NCI-H1694 treated with DMSO at 0.1 percent for 48 hours (cell line): ENCODE data around the gene MAPK7.

ENCODE experiments used
- DNase-seq: peaks from one replicate; lab custom pipeline; 2025; lab: John Stamatoyannopoulos, UW

The MAPK7 gene

GRCh38 chr17:19421219-19421618 is 42.9 kb downstream of the MAPK7 start:
- DNase-seq = no peak

- no peak for DNase-seq
These were observed 43.6 kb downstream of the MAPK7 start for GRCh38 chr17:19421926-19422325.

- DNase-seq = no peak
These were observed 46.9 kb downstream of the MAPK7 start for GRCh38 chr17:19424934-19425868.

GRCh38 chr17:19426631-19427030 is 48.3 kb downstream of the MAPK7 start:
- no peak for DNase-seq

- DNase-seq = no peak
These were observed 53.4 kb downstream of the MAPK7 start for GRCh38 chr17:19431691-19432090.
